Thoracic aorta (tissue), 2 donors: ENCODE measurements around the gene RBFOX1. TPM values are rescaled to one million over a fixed set of nuclear protein-coding genes. Genes with fewer than 3 reads are reported as not detected.

ENCODE experiments used
- ATAC-seq: fragments of 150-250 bp; one replicate; pipeline ENCODE4 v1.8.0; 2017; ENCODE audit warnings: low read depth; ENCODE audit not compliant: insufficient number of reproducible peaks, low FRiP score
- DNase-seq: peaks from one replicate; pipeline ENCODE4 v3.0.0-alpha.2; 2020; ENCODE audit warnings: low spot score
- H3K27ac ChIP-seq, 2 donors: fragments of 200-600 bp; sonication (generic); 1 replicate in 1 of 2; 2 replicates in 1 of 2; pipeline ENCODE4 v1.5.1; 2016; ENCODE audit warnings: mild to moderate bottlenecking in 2 of 2, moderate library complexity in 2 of 2
- H3K27me3 ChIP-seq: fragments of 200-600 bp; sonication (generic); replicated peaks from 2 replicates; pipeline ENCODE4 v1.6.0; 2016; ENCODE audit warnings: mild to moderate bottlenecking; ENCODE audit not compliant: insufficient read depth
- H3K36me3 ChIP-seq: fragments of 200-600 bp; sonication (generic); one replicate; pipeline ENCODE4 v1.5.1; 2016
- H3K4me1 ChIP-seq, 2 donors: fragments of 200-600 bp; sonication (generic); 1 replicate in 1 of 2; 2 replicates in 1 of 2; pipeline versions ENCODE4 v1.5.1 to v1.6.0; 2016; ENCODE audit warnings: low read depth in 2 of 2, mild to moderate bottlenecking in 1 of 2; ENCODE audit not compliant: control insufficient read depth in 1 of 2
- H3K4me3 ChIP-seq: fragments of 200-600 bp; sonication (generic); 2 replicates; pipeline ENCODE4 v1.5.1; 2016; ENCODE audit warnings: mild to moderate bottlenecking
- H3K9me3 ChIP-seq: fragments of 200-600 bp; sonication (generic); 2 replicates; pipeline ENCODE4 v1.5.1; 2016
- total RNA-seq, 2 donors: library from RNA; depleted of rRNA; stranded (reverse); fragments of >200 nt; gene quantifications; one replicate each; pipeline versions ENCODE4 v1.1.0 to v1.2.3, GENCODE V29; 2016
- TF ChIP-seq, protein P1 (sequence below): fragments of 200-600 bp; sonication (generic); IDR thresholded peaks from one replicate; pipeline ENCODE4 v1.5.1; 2019; ENCODE audit warnings: antibody characterized with exemption

The RBFOX1 gene
- total RNA-seq, 2 donors from 2014 or later, result not detected

DNA sequence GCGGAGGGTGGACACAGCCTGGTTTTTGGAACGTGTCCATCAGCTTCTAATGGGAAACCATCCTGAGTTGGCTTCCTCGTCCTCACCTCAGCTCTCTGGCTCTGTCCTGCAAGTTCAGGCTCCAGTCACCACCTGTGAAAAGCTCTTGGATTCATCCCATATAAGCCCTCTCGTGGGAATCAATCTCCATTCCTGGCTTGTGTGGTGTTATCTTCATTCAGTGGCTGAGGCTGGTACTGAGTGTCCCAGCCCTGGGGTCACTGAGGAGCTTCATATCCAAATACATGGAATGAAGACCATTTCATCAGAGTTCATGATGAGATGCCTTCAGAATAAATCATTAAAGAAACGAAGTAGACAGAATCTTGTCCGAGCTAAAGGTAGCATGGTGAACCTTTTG, 189.2 kb downstream of the RBFOX1 start:
- H3K36me3 ChIP-seq, result no peaks in the 10 kb centered on the region
- TF ChIP-seq, protein P1, sequence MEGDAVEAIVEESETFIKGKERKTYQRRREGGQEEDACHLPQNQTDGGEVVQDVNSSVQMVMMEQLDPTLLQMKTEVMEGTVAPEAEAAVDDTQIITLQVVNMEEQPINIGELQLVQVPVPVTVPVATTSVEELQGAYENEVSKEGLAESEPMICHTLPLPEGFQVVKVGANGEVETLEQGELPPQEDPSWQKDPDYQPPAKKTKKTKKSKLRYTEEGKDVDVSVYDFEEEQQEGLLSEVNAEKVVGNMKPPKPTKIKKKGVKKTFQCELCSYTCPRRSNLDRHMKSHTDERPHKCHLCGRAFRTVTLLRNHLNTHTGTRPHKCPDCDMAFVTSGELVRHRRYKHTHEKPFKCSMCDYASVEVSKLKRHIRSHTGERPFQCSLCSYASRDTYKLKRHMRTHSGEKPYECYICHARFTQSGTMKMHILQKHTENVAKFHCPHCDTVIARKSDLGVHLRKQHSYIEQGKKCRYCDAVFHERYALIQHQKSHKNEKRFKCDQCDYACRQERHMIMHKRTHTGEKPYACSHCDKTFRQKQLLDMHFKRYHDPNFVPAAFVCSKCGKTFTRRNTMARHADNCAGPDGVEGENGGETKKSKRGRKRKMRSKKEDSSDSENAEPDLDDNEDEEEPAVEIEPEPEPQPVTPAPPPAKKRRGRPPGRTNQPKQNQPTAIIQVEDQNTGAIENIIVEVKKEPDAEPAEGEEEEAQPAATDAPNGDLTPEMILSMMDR, result no peak
- no peak overlapping the region for H3K27ac ChIP-seq
- H3K4me3 ChIP-seq, result no peak overlapping the region
- ATAC-seq, result no peak
- DNase-seq, result no peak
- H3K27me3 ChIP-seq, result no peaks in the 10 kb centered on the region
- H3K4me1 ChIP-seq, result no peaks in the 10 kb centered on the region
- H3K9me3 ChIP-seq, result no peaks in the 10 kb centered on the region

DNA sequence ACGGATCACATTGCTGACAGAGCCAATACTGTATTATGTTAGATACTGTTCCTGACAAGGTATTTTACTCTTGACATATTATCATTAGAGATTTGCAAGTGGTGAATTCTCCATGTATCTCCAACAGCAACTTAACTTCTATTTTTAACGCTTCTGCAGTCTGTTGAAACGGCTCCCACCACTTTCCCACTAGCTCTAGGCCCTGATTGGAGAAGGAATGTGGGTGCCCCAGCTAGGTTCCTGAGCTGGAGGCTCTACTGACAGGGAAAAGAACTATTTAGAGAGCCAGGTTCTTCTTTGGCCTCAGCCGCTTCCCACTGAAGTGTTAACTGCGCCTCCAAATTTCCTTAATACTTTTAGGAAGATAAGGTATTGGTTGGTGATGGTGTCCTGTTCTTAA, 191.8 kb downstream of the RBFOX1 start:
- TF ChIP-seq, protein P1, result no peak
- no peak for DNase-seq
- H3K36me3 ChIP-seq, result no peaks in the 10 kb centered on the region

DNA sequence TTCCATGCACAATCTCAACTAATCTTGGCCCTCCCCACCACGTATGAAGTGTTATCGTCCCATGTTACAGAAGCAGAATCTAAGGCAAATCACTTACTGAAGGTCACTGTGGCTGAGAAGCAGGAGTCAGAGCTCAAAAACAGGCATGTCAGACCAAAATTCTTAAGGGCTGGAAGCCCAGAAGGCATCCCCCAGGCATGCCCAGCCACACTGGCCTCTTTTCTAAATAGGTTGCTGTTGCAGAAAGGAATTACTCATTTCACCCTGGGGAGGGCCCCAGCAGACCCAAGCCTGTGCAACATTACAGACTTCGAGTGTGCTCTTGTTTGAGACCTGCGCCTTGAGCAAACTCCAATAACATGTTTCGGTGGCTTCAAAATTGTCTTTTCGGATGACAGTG, 194.1 kb downstream of the RBFOX1 start:
- Histone ChIP-seq H3K36me3 (no peaks in the 10 kb centered on the region), H3K9me3 (no peaks in the 10 kb centered on the region), H3K27ac (no peak overlapping the region), H3K4me1 (no peaks in the 10 kb centered on the region), H3K27me3 (no peaks in the 10 kb centered on the region), H3K4me3 (no peak overlapping the region)
- ATAC-seq (no peak), DNase-seq (no peak)
- TF ChIP-seq, protein P1, result no peak

More for the DNA sequence above, 191.8 kb downstream of the RBFOX1 start:
- Histone ChIP-seq H3K4me3 (no peak overlapping the region), H3K27me3 (no peaks in the 10 kb centered on the region), H3K27ac (no peak overlapping the region), H3K4me1 (no peaks in the 10 kb centered on the region), H3K9me3 (no peaks in the 10 kb centered on the region)
- no peak for ATAC-seq

DNA sequence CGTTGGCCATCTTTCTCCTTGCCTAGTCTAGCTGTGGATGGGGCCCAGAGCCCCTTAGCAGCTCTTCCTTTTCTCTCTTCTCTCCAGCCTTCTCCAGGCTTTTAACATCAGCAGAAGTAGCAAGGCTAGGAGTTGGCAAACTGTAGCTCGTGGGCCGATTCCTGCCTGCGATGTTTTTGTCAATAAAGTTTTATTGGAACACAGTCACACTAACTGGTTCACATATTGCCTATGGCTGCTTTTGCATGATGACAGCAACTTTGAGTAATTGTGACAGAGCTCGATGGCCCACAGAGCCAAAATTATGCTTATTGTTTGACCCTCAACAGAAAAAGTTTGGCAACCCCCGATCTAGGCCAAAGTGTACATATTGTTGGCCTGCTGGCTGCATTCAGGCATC, 199.9 kb downstream of the RBFOX1 start:
- TF ChIP-seq, protein P1, result no peak
- no peaks in the 10 kb centered on the region for H3K9me3 ChIP-seq
- ATAC-seq, result no peak
- no peak overlapping the region for H3K4me3 ChIP-seq
- no peaks in the 10 kb centered on the region for H3K36me3 ChIP-seq
- no peaks in the 10 kb centered on the region for H3K4me1 ChIP-seq
- H3K27ac ChIP-seq, result no peak overlapping the region
- no peak for DNase-seq
- H3K27me3 ChIP-seq, result no peaks in the 10 kb centered on the region

DNA sequence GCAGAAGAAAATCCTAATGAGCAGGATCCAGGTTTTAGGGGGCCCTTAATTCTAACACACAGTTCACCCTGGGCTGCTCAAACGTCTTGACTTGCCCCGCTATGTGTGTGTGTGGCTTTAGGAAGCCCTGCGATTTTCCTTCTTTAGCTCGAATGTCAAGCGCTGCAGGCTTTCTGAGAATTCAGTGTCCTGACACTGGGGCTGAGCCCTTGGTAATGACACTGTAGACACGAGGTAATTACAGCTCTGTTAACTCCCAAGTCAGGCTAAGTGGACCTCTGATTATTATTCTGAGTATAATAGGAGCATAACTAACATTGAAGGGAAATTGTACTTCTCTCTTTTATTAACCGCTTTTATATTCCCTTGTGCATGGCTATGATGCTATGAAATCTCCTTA, 202.1 kb downstream of the RBFOX1 start:
- no peaks in the 10 kb centered on the region for H3K9me3 ChIP-seq
- no peaks in the 10 kb centered on the region for H3K27me3 ChIP-seq
- H3K4me1 ChIP-seq, result no peaks in the 10 kb centered on the region
- no peak for DNase-seq
- TF ChIP-seq, protein P1, result no peak
- no peak for ATAC-seq
- H3K4me3 ChIP-seq, result no peak overlapping the region
- H3K36me3 ChIP-seq, result no peaks in the 10 kb centered on the region
- no peak overlapping the region for H3K27ac ChIP-seq
